ENCODE measurements around the gene ALDH3A1.
A peak's percentile ranks its signal among the peaks of the same experiment; 100 is the strongest.

Gene ALDH3A1

DNA sequence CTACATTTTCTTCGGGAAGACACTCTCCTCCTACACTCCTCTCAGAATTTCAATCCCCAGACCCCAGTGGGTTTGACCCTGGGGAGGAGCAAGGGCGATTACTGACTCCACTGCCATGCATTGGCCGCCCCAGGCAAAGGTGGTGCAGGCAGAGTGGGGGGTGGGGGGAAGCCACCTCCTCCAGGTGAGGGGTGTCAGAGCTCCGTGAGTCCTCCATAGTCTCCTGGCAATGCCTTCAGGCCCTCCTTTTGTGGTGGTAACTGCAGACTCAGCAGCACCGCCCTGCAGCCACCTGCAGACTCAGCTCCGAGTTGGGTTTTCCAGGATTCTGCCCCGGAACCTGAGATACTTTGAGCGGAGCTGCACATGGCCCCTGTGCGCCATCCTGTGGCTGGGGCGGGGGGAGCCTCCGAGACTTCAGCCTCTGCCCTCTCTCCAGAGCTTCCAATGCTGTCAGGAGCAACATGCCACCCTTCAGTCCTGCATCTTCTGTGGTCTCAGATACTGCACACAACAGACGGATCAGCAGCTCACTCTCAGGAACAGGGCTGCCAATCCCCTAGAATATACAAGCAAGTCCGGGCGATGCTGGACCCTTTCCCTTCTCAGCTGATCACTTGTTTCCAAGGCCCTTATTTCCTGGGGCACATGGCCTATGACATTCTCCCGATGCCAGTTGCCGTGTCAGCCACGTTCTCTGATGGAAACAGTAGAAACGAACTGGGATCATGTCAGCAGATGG is 29.3 kb downstream of the ALDH3A1 start:
- DNase-seq = no peak

DNA sequence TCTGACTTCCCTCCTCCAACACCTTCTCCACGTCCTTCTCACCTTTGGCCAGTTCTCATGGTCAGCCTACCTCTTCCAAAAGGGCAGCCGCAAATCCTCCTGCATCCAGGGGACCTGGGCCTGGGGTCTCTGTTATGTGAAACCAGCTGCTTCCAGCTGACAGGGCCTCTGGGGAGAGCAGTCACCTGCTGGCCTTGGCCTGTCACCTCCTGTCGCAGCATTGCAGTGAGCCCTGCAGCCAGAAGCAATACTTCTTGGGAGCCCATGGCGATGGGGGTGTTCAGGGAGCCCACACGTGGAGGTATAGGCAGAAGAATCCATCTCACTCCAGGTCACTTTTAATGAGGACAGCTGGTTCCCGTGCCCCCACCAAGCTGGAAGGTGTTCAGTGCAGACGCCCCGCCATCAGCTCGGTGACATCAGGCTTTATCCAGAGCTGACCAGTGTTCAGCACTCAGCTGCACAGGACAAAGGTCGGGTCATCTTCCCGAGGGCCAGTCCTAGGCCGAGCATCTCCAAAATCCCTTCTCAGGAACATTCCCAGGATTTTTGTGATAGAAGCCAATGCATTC is 30.0 kb downstream of the ALDH3A1 start:
- peak; percentile 24 for DNase-seq

GRCh38 chr17:19717411-19717908 is 30.6 kb downstream of the ALDH3A1 start:
- peak; percentile 37 for DNase-seq

DNA sequence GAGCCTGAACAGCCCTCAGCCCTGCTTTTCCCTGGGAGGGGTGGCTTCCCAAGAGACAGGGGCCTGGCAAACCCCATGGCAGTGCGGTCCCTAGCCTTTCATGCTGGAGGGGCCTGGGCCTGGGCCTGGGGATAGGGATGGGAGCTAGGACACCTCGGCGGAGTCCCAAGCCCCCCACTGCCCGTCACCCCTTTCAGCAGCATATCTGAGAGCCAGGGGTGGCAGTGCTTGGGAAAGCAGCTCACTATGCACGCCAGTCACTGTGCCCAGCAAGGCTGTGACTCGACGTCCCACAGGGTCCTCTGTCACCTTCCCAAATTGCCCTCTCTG is 31.1 kb downstream of the ALDH3A1 start:
- no peak for DNase-seq

GRCh38 chr17:19716108-19717030 is 31.7 kb downstream of the ALDH3A1 start, which contains the start of gene SLC47A2:
SLC47A2 (minus strand) TSS chr17:19716584; CDS start chr17:19716555, 29 bp downstream.
- DNase-seq = peak; percentile 40

DNA sequence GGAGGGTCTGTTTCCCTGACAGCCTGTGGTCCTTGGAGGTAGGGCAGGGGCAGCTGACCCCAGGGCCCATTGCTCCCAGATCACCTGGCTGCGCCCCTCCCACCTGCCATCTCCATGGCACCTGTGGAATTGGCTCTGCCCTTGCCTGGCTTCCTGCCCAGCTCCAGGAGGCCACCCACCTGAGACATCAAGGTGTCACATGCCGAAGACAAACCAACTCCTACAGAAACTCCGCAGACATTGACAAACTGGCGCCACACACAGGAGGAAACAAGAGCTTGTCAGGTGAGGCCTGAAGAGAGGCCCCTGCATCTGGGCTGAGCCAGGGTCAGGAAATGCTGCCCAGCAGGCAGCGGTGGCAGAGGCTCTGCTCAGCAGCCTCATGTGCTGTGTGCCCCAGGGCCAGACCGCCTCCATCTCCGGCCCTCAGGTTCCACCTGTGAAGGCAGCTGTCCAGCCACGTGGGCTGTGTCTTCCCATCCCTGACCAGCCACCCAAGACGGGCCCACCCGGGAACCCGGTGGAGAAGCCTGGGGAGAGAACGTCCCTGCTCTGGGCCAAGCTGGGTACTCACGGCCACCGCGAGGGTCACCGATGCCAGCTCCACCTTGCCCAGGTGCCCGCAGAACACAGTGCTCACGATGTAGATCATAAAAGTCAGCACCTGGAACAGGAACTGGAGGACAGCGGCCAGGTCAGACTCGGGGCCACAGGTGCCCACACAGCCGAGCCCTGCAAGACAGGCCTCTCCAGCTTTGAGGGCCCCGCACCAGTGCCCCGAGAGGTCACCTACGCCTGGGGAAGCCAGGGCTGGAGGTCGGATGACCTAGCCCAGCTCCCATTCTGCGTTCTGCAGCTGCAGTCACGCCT is 33.3 kb downstream of the ALDH3A1 start:
- DNase-seq = no peak

DNA sequence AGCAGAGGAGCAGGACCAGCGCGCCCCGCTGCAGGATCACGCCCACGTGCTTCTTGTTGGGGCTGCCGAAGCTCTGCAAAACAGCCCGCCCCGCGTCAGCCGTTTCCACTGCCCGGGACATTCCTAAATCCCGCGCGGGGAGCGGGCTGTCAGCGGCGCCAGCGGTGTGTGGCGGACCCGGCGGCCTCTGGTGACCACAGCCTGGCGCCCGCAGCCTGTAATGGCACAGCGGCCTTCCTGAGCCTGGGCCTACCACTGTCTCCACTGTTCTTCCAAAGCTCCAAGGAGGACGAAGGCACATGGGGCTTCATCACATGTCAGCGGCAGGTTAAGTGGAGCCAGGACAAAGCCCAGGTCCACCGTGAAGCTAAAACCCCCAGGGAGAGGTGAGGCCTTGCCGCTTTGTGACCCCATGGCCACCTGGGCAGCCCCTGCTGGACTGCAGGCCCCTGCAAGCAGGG is 34.2 kb downstream of the ALDH3A1 start:
- no peak for DNase-seq

- peak; percentile 78 for DNase-seq
These were observed 34.6 kb downstream of the ALDH3A1 start for GRCh38 chr17:19713462-19713861.

- DNase-seq = no peak
These were observed 35.6 kb downstream of the ALDH3A1 start for GRCh38 chr17:19712436-19713004.

- DNase-seq = no peak
These were observed 38.3 kb downstream of the ALDH3A1 start for GRCh38 chr17:19709841-19710240.

- DNase-seq = no peak
These were observed 39.5 kb downstream of the ALDH3A1 start for GRCh38 chr17:19708431-19709175.

DNA sequence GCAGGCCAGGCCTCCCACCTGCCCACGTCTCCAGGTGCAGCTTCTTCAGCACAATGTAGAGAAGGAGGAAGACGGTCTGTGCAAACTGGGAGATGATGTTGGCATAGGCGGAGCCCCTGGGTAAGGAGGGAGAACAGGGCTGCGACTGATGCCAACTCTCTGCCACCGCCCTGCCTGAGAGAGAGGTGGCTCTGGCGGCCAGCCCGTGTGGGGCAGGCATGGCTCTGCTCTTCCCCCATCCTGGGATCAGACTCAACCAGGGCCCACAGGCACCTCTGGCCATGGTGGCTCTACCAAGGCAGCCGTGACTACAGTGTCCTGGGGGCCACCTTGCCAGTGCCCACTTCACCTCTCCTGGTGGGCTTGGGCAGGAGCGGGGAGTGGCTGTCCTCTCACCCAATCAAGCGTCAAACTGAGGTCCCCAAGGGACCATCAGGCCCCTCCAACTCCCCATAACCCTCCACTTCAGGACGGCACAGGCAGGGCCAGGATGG is 40.3 kb downstream of the ALDH3A1 start:
- DNase-seq = peak; percentile 7

GRCh38 chr17:19706791-19707727 is 41.0 kb downstream of the ALDH3A1 start:
- DNase-seq = peak; percentile 20

GRCh38 chr17:19705771-19706770 is 42.0 kb downstream of the ALDH3A1 start:
- no peak for DNase-seq

- DNase-seq = no peak
These were observed 42.9 kb downstream of the ALDH3A1 start for GRCh38 chr17:19705201-19705600.

GRCh38 chr17:19703828-19704613 is 44.1 kb downstream of the ALDH3A1 start:
- no peak for DNase-seq

DNA sequence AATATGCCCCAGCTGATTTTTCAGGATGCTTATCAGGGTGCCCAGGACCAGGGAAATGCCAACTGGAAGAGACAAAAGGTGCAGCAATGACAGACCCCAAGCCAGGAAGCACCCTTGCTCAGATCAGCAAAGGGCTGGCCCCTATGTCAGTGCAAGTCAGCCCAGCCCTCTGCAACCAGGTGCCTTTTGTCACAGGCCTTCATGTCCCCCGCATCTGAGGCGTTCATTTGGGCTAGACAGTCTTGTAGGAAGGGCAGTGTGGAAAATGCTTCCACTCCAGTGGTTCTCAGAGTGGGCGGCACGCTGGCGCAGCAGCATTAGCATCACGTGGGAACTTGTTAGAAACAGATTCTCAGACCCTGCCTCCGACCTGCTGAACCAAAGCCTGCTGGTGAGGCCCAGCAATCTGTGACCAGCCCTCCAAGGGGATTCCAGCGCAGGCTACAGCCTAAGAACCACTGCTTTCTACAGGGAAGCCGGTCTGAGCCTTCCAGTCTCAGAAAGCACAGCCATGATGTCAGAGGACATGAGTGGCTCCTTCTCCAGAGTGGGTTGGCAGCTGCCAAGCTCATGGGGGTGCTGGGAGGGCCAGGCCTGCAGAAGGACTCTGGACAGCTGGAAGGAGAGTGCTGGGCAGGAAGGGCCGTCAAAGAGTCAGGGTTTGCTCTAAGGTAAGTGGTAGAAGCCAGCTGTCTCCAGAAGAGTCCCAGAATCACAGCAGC is 44.8 kb downstream of the ALDH3A1 start:
- no peak for DNase-seq
